Colonic mucosa (tissue), 4 donors: ENCODE measurements around the gene ARID5B. TPM values are rescaled to one million over a fixed set of nuclear protein-coding genes. Genes with fewer than 3 reads are reported as not detected.

Experiments used
- DNase-seq: peaks from one replicate; pipeline ENCODE4 v3.0.0-alpha.2; 2020
- H3K27ac ChIP-seq: fragments of 200-600 bp; one replicate; pipeline ENCODE4 v1.8.0; 2021
- H3K27me3 ChIP-seq: fragments of 200-600 bp; one replicate; pipeline ENCODE4 v1.8.0; 2021
- H3K36me3 ChIP-seq: fragments of 200-600 bp; one replicate; pipeline ENCODE4 v1.8.0; 2021
- H3K4me1 ChIP-seq: fragments of 200-600 bp; one replicate; pipeline ENCODE4 v1.8.0; 2021; ENCODE audit warnings: mild to moderate bottlenecking
- H3K4me3 ChIP-seq: fragments of 200-600 bp; one replicate; pipeline ENCODE4 v1.8.0; 2021
- H3K9ac ChIP-seq, 2 donors: one replicate each; pipeline ENCODE4 v1.7.0; 2013; ENCODE audit warnings: control low read depth in 2 of 2, low read depth in 2 of 2, low read length in 2 of 2
- H3K9me3 ChIP-seq: fragments of 200-600 bp; one replicate; pipeline ENCODE4 v1.8.0; 2021
- intact Hi-C: fragments of 100-400 bp; cut with DNase I; formaldehyde crosslinking; loops from one replicate; pipeline ENCODE4 v1.14.1; 2022
- total RNA-seq, 2 donors: library from RNA; stranded (reverse); fragmentation: NEBNext Ultra II Directional in 1 of 2; extraction: Animal tissue kit (Norgen Biotek cat#: 25700) in 1 of 2; gene quantifications; one replicate each; pipeline ENCODE4 v1.2.1, GENCODE V29; 2021
- TF ChIP-seq, protein P1 (sequence below): fragments of 200-600 bp; IDR thresholded peaks from one replicate; pipeline ENCODE4 v1.8.0; 2022; ENCODE audit warnings: antibody characterized with exemption, mild to moderate bottlenecking
- donor health status: healthy.
- donor health status: DM: no; HTN: no; CAD: no.
- donor health status: DM: no; HTN: no; CAD: no.

Gene ARID5B
- total RNA-seq, 2 donors from 2014 or later: 18.8 to 27.2 TPM

- TF ChIP-seq, protein P1, sequence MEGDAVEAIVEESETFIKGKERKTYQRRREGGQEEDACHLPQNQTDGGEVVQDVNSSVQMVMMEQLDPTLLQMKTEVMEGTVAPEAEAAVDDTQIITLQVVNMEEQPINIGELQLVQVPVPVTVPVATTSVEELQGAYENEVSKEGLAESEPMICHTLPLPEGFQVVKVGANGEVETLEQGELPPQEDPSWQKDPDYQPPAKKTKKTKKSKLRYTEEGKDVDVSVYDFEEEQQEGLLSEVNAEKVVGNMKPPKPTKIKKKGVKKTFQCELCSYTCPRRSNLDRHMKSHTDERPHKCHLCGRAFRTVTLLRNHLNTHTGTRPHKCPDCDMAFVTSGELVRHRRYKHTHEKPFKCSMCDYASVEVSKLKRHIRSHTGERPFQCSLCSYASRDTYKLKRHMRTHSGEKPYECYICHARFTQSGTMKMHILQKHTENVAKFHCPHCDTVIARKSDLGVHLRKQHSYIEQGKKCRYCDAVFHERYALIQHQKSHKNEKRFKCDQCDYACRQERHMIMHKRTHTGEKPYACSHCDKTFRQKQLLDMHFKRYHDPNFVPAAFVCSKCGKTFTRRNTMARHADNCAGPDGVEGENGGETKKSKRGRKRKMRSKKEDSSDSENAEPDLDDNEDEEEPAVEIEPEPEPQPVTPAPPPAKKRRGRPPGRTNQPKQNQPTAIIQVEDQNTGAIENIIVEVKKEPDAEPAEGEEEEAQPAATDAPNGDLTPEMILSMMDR: no peak
- H3K9ac ChIP-seq: no peak overlapping the region
- no peak for DNase-seq
- peak overlapping the region; percentile 4 for H3K27ac ChIP-seq
- intact Hi-C loops: no loop called here
- no peaks in the 10 kb centered on the region for H3K36me3 ChIP-seq
- no peaks in the 10 kb centered on the region for H3K9me3 ChIP-seq
- no peaks in the 10 kb centered on the region for H3K27me3 ChIP-seq
- H3K4me3 ChIP-seq: no peak overlapping the region
- H3K4me1 ChIP-seq: no peaks in the 10 kb centered on the region
Measured at GRCh38 chr10:62059217-62059920, 157.9 kb downstream of the ARID5B start.

- intact Hi-C loops: no loop called here
- Histone ChIP-seq H3K4me1 (no peaks in the 10 kb centered on the region), H3K27ac (no peak overlapping the region), H3K36me3 (no peaks in the 10 kb centered on the region), H3K4me3 (no peak overlapping the region), H3K27me3 (no peaks in the 10 kb centered on the region), H3K9ac (no peak overlapping the region), H3K9me3 (no peaks in the 10 kb centered on the region)
- no peak for DNase-seq
- TF ChIP-seq, protein P1: no peak
Measured at GRCh38 chr10:62062028-62062427, 160.5 kb downstream of the ARID5B start.

DNA sequence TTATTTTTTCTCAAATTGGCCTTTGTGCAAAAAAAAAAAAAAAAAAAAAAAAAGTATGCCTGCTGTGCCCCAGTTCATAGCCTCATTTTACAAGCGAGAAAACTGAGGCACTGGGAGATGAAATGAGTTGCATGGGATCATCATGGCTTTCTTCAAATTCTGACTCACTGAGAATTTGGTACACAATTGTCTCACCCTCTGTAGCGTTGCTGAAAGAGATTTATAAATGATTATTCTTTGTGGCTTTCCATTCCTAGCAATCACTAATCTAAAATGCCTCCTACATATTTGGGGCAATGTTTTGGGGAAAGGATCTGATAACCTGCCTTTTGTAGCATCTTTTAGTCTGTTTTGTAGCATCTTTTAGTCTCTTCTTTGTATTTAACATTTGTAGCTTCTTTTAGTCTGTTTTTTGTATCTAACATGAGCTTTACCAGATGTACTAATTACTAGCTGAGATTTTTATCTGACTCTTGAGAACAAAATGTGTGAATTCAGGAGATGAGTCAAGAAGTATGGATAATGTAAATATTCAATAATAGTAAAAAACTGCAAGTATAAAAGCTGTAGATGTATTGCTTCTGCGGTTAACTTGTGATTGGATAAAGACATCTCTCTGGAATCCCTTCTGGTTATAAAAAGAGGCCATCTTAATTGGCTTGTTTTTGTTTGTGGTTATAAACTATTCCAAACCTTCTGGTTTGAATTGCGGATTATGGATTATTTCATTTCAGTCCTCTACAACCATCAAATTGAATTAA lies 161.4 kb downstream of the ARID5B start:
- H3K36me3 ChIP-seq: no peaks in the 10 kb centered on the region

DNA sequence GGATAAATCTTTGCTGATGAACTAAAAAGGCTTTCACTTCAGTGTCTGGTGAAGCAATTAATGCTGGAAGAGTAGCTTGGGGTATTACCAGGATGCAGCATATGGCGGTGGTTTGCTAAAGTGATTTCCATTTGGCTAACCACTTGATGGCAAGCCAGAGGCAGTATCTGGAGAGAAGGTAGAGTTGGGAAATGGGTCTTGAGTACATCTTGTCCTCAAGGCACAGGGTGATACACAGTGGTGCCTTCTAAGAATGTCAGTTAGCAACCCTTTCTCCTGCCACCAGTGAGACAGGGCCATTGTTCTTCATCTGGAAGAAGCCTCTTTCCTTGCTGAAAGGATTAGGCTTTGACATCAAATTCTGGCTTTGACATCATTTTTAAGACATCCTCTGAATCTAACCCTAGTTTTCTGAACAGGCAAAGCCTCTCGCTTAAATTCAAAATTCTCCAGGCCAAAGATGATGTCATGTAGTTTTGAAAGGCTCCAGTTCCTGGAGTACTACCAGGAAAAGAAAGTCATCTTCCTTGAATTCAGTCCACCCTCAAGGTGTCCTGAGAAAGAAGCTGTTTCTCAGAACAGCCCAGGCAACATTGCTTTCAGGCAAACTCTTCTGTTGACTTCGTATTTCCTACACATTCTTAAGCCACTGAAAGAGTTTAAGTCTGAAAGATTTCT lies 162.4 kb downstream of the ARID5B start:
- no peaks in the 10 kb centered on the region for H3K4me1 ChIP-seq

More for the DNA sequence above, 161.4 kb downstream of the ARID5B start:
- Histone ChIP-seq H3K27ac (peak overlapping the region; percentile 12), H3K4me3 (no peak overlapping the region), H3K9me3 (no peaks in the 10 kb centered on the region), H3K9ac (no peak overlapping the region), H3K4me1 (no peaks in the 10 kb centered on the region), H3K27me3 (no peaks in the 10 kb centered on the region)
- intact Hi-C loops: no loop called here
- TF ChIP-seq, protein P1: no peak
- DNase-seq: no peak

GRCh38 chr10:62067560-62067959 lies 166.1 kb downstream of the ARID5B start:
- TF ChIP-seq, protein P1: no peak
- Histone ChIP-seq H3K27ac (no peak overlapping the region), H3K4me3 (no peak overlapping the region), H3K36me3 (no peaks in the 10 kb centered on the region), H3K9ac (no peak overlapping the region), H3K27me3 (no peaks in the 10 kb centered on the region), H3K9me3 (no peaks in the 10 kb centered on the region), H3K4me1 (no peaks in the 10 kb centered on the region)
- no peak for DNase-seq
- intact Hi-C loops: no loop called here

More for the DNA sequence above, 162.4 kb downstream of the ARID5B start:
- no peaks in the 10 kb centered on the region for H3K9me3 ChIP-seq
- H3K4me3 ChIP-seq: no peak overlapping the region
- intact Hi-C loops: no loop called here
- no peaks in the 10 kb centered on the region for H3K36me3 ChIP-seq
- no peak for DNase-seq
- H3K27ac ChIP-seq: peak overlapping the region; percentile 12
- TF ChIP-seq, protein P1: no peak
- H3K9ac ChIP-seq: no peak overlapping the region
- H3K27me3 ChIP-seq: no peaks in the 10 kb centered on the region
